Kidney epithelial cell (primary cell): ENCODE measurements around the gene PRUNE2. TPM values are rescaled to one million over a fixed set of nuclear protein-coding genes. Genes with fewer than 3 reads are reported as not detected.
"Not testable (repeated sequence)": the region's sequence is repeated elsewhere in the genome, so short reads cannot be mapped to it uniquely, and the experiment has no call there.

Source experiments
- DNase-seq: peaks from one replicate; pipeline ENCODE4 v3.0.0-alpha.2; 2010; ENCODE audit warnings: low read depth
- H3K27me3 ChIP-seq: 2 replicates; pipeline ENCODE4 v1.6.0; 2011; ENCODE audit warnings: low read length; ENCODE audit not compliant: control insufficient read depth, insufficient read depth
- H3K36me3 ChIP-seq: 2 replicates; pipeline ENCODE4 v1.5.1; 2011; ENCODE audit warnings: low read length; ENCODE audit not compliant: control insufficient read depth, insufficient read depth
- H3K4me3 ChIP-seq: 2 replicates; pipeline ENCODE4 v1.5.1; 2011; ENCODE audit warnings: low read depth, mild to moderate bottlenecking, control low read depth, low read length
- CTCF ChIP-seq: IDR thresholded peaks from 2 replicates; pipeline ENCODE4 v1.5.1; 2011; ENCODE audit warnings: mild to moderate bottlenecking, moderate library complexity, low read length, control low read depth, inconsistent platforms; ENCODE audit not compliant: insufficient read depth, poor library complexity, severe bottlenecking
- total RNA-seq: library from RNA; depleted of rRNA; stranded (reverse); fragments of >200 nt; gene quantifications from 2 replicates; pipeline ENCODE4 v1.2.3, GENCODE V29; 2015

PRUNE2 gene
- total RNA-seq, 1 donor from 2014 or later: 1.0 TPM

DNA sequence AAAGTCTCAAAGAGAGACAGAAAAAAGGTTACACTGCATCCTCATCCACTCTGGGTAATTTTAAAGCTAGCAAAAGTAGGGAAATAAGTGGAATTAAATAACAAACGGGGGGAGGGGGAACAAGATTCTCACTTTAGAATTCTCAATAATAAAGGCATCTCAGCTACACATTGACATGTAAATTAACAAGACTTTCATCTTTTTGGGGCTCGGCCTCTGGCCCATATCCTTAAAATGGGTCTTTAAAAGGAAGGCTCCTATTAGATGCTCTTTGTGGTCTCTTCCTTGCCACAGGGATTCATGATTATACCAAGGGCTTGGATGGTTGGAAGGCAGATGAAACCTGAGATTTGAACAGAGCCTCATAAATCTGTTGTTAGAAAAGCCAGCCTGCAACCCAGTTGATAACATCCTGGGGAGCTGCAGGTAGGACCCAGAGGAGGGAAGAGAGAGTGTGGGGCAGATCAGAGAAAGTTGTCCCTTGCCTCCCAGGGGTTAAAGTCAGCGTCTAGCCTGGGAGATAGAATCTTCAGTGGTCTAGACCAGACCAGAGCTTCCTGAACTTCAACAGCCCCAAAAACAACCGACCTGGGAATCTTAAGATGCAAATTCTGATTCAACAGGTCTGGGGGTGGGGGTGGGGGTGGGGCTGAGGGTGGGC lies 311.0 kb downstream of the PRUNE2 start:
- H3K4me3 ChIP-seq: no peak overlapping the region
- TF ChIP-seq CTCF: no peak
- no peaks in the 10 kb centered on the region for H3K27me3 ChIP-seq
- no peaks in the 10 kb centered on the region for H3K36me3 ChIP-seq
- DNase-seq: no peak

GRCh38 chr9:76593961-76594735 lies 311.8 kb downstream of the PRUNE2 start:
- not testable (repeated sequence) for DNase-seq, H3K27me3 ChIP-seq, H3K36me3 ChIP-seq, H3K4me3 ChIP-seq

- no peak for DNase-seq
- Histone ChIP-seq H3K4me3 (no peak overlapping the region), H3K27me3 (no peaks in the 10 kb centered on the region), H3K36me3 (no peaks in the 10 kb centered on the region)
- TF ChIP-seq CTCF: no peak
Observed at GRCh38 chr9:76592974-76593347, 313.0 kb downstream of the PRUNE2 start.

DNA sequence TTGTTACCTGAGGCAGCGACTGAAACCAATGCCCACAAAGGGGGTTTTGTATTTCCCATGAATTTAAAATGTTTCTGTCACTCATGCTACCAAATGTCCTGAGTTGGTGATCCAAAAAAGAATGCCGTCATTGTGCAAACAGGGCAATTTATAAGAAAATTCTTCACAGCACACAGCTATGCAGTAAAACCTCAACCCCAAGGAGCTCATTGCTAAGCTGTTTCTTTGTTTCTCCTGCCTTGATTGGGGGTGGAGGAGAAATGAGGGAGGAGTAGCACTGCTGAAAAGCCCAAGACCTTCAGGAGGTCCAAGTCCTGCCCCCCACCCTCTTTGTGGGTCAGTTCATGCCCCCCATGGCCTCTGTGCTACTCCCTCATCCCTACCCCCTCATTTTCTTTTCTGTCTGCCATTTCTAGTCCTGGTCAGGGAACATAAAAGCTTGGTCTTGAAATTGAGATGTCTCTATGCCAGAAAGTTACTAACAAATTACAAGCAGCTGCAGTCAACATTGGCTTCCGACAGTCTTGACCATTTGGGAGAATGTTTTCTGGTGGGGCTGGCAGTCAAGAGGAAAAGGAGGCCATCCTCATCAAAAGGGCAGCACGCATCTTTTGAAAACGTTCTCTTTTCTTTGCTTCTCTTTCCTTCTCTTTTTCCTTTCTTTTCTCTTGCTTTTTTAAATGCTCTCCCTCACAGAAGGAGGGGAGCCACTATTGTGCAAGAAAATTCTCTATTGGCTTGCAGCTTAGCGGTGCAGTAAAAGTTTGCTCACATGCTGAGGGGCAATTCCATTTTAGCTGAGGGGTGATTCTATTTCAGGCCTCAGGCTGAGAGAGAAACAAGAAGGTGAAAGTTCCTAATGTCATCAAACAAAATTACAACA lies 313.6 kb downstream of the PRUNE2 start:
- no peaks in the 10 kb centered on the region for H3K36me3 ChIP-seq
- DNase-seq: peak; percentile 48
- TF ChIP-seq CTCF: no peak

DNA sequence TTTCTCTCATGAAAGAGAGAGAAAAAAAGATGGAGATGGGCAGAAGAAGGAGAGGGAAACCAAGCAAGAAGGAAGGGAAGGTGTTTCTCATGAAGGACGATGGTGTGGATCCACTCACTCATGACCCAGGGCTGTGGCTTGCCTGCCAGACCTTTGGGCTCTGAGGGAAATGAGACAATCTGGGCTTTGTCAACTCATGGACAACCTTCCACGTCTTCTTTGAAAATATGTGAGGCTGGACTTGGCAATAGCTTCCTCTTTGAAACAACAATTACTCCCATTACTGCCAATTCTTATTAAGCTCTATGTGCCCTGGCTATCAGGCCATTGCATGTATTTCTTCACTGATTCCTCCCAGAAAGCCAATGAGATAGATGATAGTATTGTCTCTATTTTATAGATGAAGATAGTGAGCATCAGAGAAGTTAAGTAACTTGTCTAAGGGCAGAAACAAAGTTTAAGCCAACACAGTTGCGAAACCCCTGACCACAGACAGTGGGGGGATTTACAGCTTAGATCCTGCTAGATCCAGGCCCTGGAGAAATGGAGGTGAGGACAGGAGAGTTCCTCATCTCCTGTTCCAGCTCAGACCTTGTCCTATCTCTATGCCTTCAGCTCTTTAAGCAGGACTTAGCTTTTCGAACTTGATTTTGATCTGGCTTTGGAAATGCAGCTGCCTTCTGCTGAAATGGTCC lies 314.5 kb downstream of the PRUNE2 start:
- Histone ChIP-seq H3K4me3 (no peak overlapping the region), H3K27me3 (no peaks in the 10 kb centered on the region), H3K36me3 (no peaks in the 10 kb centered on the region)
- no peak for DNase-seq
- TF ChIP-seq CTCF: no peak

More for the DNA sequence above, 313.6 kb downstream of the PRUNE2 start:
- no peak overlapping the region for H3K4me3 ChIP-seq
- H3K27me3 ChIP-seq: no peaks in the 10 kb centered on the region

- Histone ChIP-seq H3K36me3 (no peaks in the 10 kb centered on the region), H3K27me3 (no peaks in the 10 kb centered on the region), H3K4me3 (no peak overlapping the region)
- TF ChIP-seq CTCF: no peak
- no peak for DNase-seq
Observed at GRCh38 chr9:76588316-76588715, 317.6 kb downstream of the PRUNE2 start.
